HG03457 (cell line): ENCODE measurements around the gene RELN.
"Not testable (repeated sequence)": the region's sequence is repeated elsewhere in the genome, so short reads cannot be mapped to it uniquely, and the experiment has no call there.

Experiments used
- ATAC-seq: cut with Tn5 transposase; IDR thresholded peaks from one replicate; pipeline ENCODE4 v1.9.1; 2021; ENCODE audit warnings: moderate number of reproducible peaks; ENCODE audit not compliant: unreplicated experiment

Gene RELN

GRCh38 chr7:103902917-103903316 is 86.5 kb downstream of the RELN start:
- ATAC-seq, result no peak

GRCh38 chr7:103896826-103897225 is 92.6 kb downstream of the RELN start:
- not testable (repeated sequence) for ATAC-seq

GRCh38 chr7:103894656-103895596 is 94.5 kb downstream of the RELN start:
- no peak for ATAC-seq

- no peak for ATAC-seq
These were observed 96.1 kb downstream of the RELN start for GRCh38 chr7:103893350-103893749.

GRCh38 chr7:103889451-103889850 is 100.0 kb downstream of the RELN start:
- no peak for ATAC-seq

- ATAC-seq, result no peak
These were observed 100.8 kb downstream of the RELN start for GRCh38 chr7:103888603-103889153.

GRCh38 chr7:103887853-103888602 is 101.4 kb downstream of the RELN start:
- ATAC-seq, result no peak

GRCh38 chr7:103887050-103887449 is 102.4 kb downstream of the RELN start:
- ATAC-seq, result no peak

- no peak for ATAC-seq
These were observed 109.4 kb downstream of the RELN start for GRCh38 chr7:103879928-103880600.

- no peak for ATAC-seq
These were observed 110.0 kb downstream of the RELN start for GRCh38 chr7:103879411-103879810.

GRCh38 chr7:103877565-103877964 is 111.9 kb downstream of the RELN start:
- no peak for ATAC-seq

GRCh38 chr7:103875718-103876117 is 113.7 kb downstream of the RELN start:
- no peak for ATAC-seq

GRCh38 chr7:103871473-103871872 is 118.0 kb downstream of the RELN start:
- ATAC-seq, result no peak

GRCh38 chr7:103870664-103871063 is 118.8 kb downstream of the RELN start:
- no peak for ATAC-seq

- ATAC-seq, result no peak
These were observed 121.6 kb downstream of the RELN start for GRCh38 chr7:103867874-103868273.

GRCh38 chr7:103866919-103867318 is 122.5 kb downstream of the RELN start:
- ATAC-seq, result no peak

- no peak for ATAC-seq
These were observed 124.0 kb downstream of the RELN start for GRCh38 chr7:103865442-103865841.

- ATAC-seq, result no peak
These were observed 127.0 kb downstream of the RELN start for GRCh38 chr7:103862302-103863035.

- ATAC-seq, result no peak
These were observed 129.7 kb downstream of the RELN start for GRCh38 chr7:103859709-103860108.

GRCh38 chr7:103857435-103857834 is 132.0 kb downstream of the RELN start:
- ATAC-seq, result no peak
